Activated gamma-delta T cell (primary cell): ENCODE measurements around the gene BTBD19.

Source experiments
- DNase-seq: peaks from one replicate; lab custom pipeline; 2025; lab: John Stamatoyannopoulos, UW

The BTBD19 gene

GRCh38 chr1:44857446-44857845, 49.1 kb downstream of the BTBD19 start:
- no peak for DNase-seq

GRCh38 chr1:44860331-44860730, 52.0 kb downstream of the BTBD19 start:
- DNase-seq: no peak

GRCh38 chr1:44860891-44861425, 52.6 kb downstream of the BTBD19 start:
- DNase-seq: no peak

- no peak for DNase-seq
These were observed 54.6 kb downstream of the BTBD19 start for GRCh38 chr1:44862829-44863401.
